HG02763 (cell line): ENCODE results near the gene STING1.
"Not testable (repeated sequence)": the region's sequence is repeated elsewhere in the genome, so short reads cannot be mapped to it uniquely, and the experiment has no call there.

Experiments
- ATAC-seq: cut with Tn5 transposase; IDR thresholded peaks from one replicate; pipeline ENCODE4 v1.9.1; 2021; ENCODE audit warnings: mild to moderate bottlenecking, moderate library complexity; ENCODE audit not compliant: unreplicated experiment

The STING1 gene

DNA sequence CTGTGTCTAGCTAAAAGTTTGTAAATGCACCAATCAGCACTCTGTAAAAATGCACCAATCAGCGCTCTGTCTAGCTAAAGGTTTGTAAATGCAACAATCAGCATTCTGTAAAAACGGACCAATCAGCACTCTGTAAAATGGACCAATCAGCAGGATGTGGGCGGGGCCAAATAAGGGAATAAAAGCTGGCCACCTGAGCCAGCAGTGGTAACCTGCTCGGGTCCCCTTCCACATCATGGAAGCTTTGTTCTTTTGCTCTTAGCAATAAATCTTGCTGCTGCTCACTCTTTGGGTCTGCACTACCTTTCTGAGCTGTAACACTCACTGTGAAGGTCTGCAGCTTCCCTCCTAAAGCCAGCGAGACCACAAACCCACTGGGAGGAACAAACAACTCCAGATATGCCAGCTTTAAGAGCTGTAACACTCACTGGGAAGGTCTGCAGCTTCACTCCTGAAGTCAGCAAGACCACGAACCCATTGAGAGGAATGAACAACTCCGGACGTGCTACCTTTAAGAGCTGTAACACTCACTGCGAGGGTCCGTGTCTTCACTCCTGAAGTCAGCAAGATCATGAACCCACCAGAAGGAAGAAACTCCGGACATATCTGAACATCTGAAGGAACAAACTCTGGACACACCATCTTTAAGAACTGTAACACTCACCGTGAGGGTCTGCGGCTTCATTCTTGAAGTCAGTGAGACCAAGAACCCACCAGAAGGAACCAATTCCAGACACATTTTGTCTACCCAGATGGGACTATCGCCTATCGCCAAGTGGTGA lies 20.7 kb upstream of the STING1 start:
- ATAC-seq = not testable (repeated sequence)

DNA sequence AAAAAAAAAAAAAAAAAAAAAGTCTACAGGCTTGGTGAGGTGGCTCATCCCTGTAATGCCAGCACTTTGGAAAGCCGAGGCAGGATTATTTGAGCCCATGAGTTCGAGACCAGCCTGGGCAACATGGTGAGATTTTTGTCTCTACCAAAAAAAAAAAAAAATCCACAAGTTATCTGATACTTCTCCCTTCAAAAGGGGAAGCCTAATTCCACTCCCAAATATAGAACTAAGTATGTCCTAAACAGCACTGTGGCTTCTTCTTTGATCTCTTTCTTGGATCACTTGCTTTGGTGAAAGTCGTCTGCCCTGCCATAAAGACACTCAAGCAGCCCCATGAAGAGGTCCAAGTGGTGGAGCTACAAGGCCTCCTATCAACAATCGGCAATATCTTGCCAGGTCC lies 18.8 kb upstream of the STING1 start:
- no peak for ATAC-seq

GRCh38 chr5:139495638-139496435 lies 13.3 kb upstream of the STING1 start:
- ATAC-seq = no peak

- ATAC-seq = no peak
These were observed 12.3 kb upstream of the STING1 start for GRCh38 chr5:139494832-139495231.

DNA sequence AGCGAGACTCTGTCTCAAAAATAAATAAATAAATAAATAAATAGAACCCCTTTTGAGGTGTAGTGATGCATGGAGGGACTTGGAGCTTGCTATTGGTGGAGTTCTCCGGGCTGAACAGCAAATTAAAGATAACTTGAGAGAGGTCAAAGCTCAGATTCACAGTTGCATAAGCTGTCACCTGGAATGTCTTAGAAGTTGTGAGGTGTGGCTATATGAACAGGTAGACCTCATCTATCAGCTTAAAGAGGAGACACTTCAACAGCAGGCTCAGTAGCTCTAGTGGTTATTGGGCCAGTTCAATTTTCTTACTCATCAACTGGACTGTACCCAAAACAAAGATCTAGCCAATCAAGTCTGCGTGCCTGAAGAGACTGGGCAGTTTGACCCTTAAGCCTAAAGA lies 11.7 kb upstream of the STING1 start:
- ATAC-seq = no peak

- ATAC-seq = no peak
These were observed 10.2 kb upstream of the STING1 start for GRCh38 chr5:139492700-139493192.

DNA sequence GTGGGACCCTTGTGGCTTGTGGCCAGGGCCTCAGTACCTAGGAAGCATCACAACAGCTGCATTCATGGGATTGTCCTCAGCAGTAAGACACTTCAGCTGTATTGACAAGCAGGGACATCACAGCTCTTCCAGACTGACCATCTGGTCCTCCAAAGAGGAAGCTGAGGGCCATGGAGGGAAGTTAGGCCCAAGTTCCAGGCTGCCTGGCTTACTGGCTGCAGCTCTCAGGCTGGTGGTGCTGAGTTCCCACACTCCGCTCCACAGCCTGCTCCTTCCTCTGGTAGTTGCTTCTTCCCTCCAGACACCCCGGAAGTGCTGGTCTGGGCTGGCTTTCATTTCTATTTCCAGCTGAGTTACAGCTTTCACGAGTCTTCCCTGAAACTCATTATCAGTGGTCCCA lies 5.7 kb upstream of the STING1 start:
- ATAC-seq = no peak

- ATAC-seq = no peak
These were observed 3.6 kb upstream of the STING1 start for GRCh38 chr5:139486201-139486600.

DNA sequence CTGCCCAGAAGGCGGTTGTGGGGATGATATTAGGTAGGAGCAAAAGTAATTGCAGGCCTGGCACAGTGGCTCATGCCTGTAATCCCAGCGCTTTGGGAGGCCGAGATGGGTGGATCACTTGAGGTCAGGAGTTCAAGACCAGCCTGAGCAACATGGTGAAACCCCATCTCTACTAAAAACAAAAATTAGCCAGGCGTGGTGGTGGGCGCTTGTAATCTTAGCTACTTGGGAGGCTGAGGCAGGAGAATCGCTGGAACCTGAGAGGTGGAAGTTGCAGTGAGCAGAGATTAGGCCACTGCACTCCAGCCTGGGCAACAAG lies 291 bp upstream of the STING1 start:
- ATAC-seq = not testable (repeated sequence)

- no peak for ATAC-seq
These were observed 943 bp downstream of the STING1 start for GRCh38 chr5:139481580-139482049.

DNA sequence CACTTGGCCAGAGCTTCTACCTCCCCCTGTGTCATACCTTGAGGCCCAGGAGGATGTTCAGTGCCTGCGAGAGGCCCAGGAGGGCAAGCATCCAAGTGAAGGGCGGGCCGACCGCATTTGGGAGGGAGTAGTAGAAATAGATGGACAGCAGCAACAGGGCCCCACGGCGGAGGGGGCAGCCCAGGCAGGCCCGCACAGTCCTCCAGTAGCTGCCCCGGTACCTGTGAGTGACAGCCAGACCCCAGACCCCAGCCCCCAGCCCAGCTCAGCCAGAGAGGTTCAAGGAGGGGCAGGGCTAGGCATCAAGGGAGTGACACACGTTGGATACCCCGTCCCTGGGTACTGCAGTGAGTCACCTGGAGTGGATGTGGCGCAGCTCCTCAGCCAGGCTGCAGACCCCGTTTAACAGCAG lies 1.4 kb downstream of the STING1 start:
- ATAC-seq = no peak

- ATAC-seq = not testable (repeated sequence)
These were observed 2.8 kb downstream of the STING1 start for GRCh38 chr5:139479729-139480128.

DNA sequence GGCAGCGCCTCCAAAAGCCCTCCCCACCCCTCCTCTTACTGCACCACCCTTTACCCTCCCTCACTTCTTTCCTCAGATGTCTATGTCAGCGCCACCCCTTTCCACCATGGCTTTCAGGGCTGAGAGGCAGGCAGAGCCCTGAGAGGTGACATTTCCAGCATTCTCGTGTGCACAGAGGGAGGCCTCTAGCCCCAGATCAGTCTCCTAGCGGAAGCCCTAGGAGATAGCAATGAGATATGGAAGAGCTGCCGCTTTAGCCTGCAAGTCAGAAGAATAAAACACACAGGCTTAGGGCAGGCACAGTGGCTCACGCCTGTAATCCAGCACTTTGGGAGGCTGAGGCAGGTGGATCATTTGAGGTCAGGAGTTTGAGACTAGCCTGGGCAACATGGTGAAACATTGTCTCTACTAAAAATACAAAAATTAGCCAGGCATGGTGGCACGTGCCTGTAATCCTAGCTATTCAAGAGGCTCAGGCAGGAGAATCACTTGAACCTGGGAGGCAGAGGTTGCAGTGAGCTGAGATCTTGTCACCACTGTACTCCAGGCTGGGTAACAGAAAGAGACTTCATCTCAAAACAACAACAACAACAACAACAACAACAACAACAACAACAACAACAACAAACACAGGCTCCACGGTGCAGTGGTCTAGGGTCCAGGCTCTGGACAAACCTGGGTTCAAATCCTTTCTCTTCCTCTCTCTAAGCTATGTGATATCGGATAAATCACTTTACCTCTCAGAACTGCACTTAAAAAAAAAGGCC lies 3.7 kb downstream of the STING1 start:
- not testable (repeated sequence) for ATAC-seq

GRCh38 chr5:139475865-139476617 lies 6.5 kb downstream of the STING1 start:
- ATAC-seq = no peak

DNA sequence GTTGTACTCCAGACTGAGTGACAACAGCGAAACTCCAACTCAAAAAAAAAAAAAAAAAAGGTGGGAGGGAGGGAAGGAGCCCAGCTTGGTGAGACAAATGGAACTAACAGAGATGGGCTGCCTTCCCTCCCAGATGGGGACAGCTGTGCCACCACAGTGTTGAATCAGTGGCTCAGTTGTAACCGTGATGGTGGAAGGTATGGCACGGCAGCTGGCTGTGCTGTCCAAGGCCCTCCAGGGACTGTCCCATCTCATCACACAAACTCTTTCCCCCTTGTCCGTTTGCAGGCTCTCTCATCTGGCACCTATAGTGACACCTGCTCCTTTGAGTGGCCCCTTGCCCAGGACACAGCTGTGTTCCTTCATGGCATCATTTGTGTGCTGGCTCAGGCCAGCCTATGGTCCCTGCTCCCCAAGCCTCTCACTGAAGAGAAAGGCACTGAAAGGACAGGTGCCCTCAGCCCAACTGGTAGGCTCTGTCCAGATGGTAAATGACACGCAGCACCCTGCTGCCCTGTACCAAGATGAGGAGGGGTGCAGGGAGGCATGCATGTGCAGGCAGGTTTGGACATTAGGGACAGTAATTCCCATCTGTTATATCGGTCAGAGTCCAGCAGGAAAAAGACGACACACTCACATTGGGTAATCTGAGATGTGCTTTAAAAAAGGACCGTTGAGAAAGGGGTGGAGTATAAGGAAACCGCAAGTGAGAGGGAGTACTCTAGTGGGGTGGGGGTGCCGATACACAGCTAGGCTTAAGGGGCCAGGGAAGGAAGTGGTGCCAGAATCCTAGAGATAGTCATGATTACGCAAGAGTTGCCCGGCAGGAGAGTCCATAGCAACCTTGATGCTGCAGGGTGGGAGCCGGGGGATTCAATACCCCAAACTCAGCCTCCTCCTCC lies 7.4 kb downstream of the STING1 start:
- ATAC-seq = no peak

GRCh38 chr5:139473565-139473964 lies 9.0 kb downstream of the STING1 start:
- no peak for ATAC-seq

DNA sequence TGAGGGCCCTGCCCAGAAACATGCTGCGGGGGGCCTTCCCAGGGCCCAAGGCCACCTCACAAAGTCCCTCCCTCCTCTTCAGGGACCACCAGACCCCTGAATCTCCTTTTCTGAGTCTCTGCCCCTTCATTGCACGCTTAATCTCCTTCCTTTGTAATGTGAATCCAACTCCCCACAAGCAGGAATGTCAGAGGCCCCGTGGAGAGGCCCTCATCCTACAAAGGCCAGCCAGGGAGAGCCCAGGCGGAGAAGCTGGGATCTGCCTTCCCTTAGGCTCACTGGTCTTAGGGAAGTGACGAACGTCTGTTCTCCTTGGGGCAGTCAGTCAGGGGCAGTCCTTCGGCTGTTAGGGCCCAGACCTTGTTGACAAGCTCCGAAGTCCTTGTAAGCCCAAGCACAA lies 9.5 kb downstream of the STING1 start:
- no peak for ATAC-seq

GRCh38 chr5:139472386-139473030 lies 10.1 kb downstream of the STING1 start:
- no peak for ATAC-seq

GRCh38 chr5:139470821-139471300 lies 11.7 kb downstream of the STING1 start, which contains the start of gene SMIM33:
SMIM33 (plus strand) TSS chr5:139471004; CDS start chr5:139471122, 118 bp downstream.
- no peak for ATAC-seq
